T-cell (primary cell): Measurements from ENCODE around the gene BDH2. TPM values are rescaled to one million over a fixed set of nuclear protein-coding genes. Genes with fewer than 3 reads are reported as not detected.

ENCODE experiments used
- ATAC-seq, 4 experiments: fragments of 200-7000 bp in 3 of 4; fragments of 150-1000 bp in 1 of 4; cut with Tn5 transposase; replicated peaks in 1 of 4; 1 replicate in 3 of 4; 2 replicates in 1 of 4; pipeline ENCODE4 v1.10.0; 2021; ENCODE audit warnings: moderate library complexity in 3 of 4, mild to moderate bottlenecking in 2 of 4, moderate number of reproducible peaks in 1 of 4
- CTCF ChIA-PET, 2 donors: fragments of 300-600 bp; sonication (Branson Sonifier 250); formaldehyde crosslinking; loops; one replicate each; lab custom pipeline; 2022; ENCODE audit warnings: antibody characterized with exemption in 2 of 2; lab: Charles Lee
- POLR2A ChIA-PET, 2 donors: fragments of 300-600 bp; sonication (Branson Sonifier 250); formaldehyde crosslinking; loops; one replicate each; lab custom pipeline; 2022; ENCODE audit warnings: antibody characterized with exemption in 2 of 2; lab: Charles Lee
- DNase-seq, 35 experiments: peaks; one replicate each; pipeline versions ENCODE4 v3.0.0 to v3.0.0-alpha.2; 2013 to 2023
- H3K27ac ChIP-seq: one replicate; pipeline ENCODE4 v1.5.1; 2013; ENCODE audit warnings: low read length
- H3K27me3 ChIP-seq, 2 experiments: replicated peaks in 1 of 2; 1 replicate in 1 of 2; 2 replicates in 1 of 2; pipeline versions ENCODE4 v1.6.1 to v1.7.0; 2013; ENCODE audit warnings: low read length in 1 of 2, mixed read lengths in 1 of 2; ENCODE audit not compliant: control insufficient read depth in 2 of 2, insufficient read depth in 2 of 2; ENCODE audit errors: extremely low read depth in 1 of 2
- H3K36me3 ChIP-seq, 2 donors: 1 replicate in 1 of 2; 2 replicates in 1 of 2; pipeline versions ENCODE4 v1.6.1 to v1.7.0; 2013; ENCODE audit warnings: low read length in 1 of 2; ENCODE audit not compliant: control insufficient read depth in 2 of 2, insufficient read depth in 1 of 2; ENCODE audit errors: extremely low read depth in 1 of 2
- H3K4me1 ChIP-seq, 2 experiments: 1 replicate in 1 of 2; 2 replicates in 1 of 2; pipeline versions ENCODE4 v1.6.1 to v1.7.0; 2013; ENCODE audit warnings: low read length in 2 of 2, mixed read lengths in 1 of 2; ENCODE audit not compliant: insufficient read depth in 2 of 2, control insufficient read depth in 1 of 2; ENCODE audit errors: extremely low read depth in 1 of 2
- H3K4me3 ChIP-seq, 2 donors: 1 replicate in 1 of 2; 2 replicates in 1 of 2; pipeline versions ENCODE4 v1.5.1 to v1.7.0; 2013; ENCODE audit warnings: mild to moderate bottlenecking in 2 of 2, low read length in 1 of 2, moderate library complexity in 1 of 2; ENCODE audit not compliant: control insufficient read depth in 1 of 2; ENCODE audit errors: extremely low read depth in 1 of 2
- H3K9me3 ChIP-seq: 2 replicates; pipeline ENCODE4 v1.7.0; 2013
- H3K27ac Mint-ChIP-seq, 2 donors: one replicate each; pipeline ENCODE4 v1.8.0; 2020 to 2021; ENCODE audit warnings: mild to moderate bottlenecking in 2 of 2, mixed read lengths in 2 of 2
- H3K27me3 Mint-ChIP-seq, 2 donors: one replicate each; pipeline ENCODE4 v1.8.0; 2021 to 2022; ENCODE audit warnings: mixed read lengths in 2 of 2
- H3K36me3 Mint-ChIP-seq: one replicate; pipeline ENCODE4 v1.8.0; 2021; ENCODE audit warnings: mixed read lengths
- H3K4me1 Mint-ChIP-seq, 3 donors: one replicate each; pipeline ENCODE4 v1.8.0; 2020 to 2022; ENCODE audit warnings: mixed read lengths in 3 of 3, mild to moderate bottlenecking in 1 of 3
- H3K4me3 Mint-ChIP-seq, 3 donors: one replicate each; pipeline ENCODE4 v1.8.0; 2020 to 2022; ENCODE audit warnings: mild to moderate bottlenecking in 3 of 3, mixed read lengths in 3 of 3, moderate library complexity in 3 of 3
- H3K9me3 Mint-ChIP-seq, 3 donors: one replicate each; pipeline ENCODE4 v1.8.0; 2020 to 2022; ENCODE audit warnings: mixed read lengths in 3 of 3
- WGBS: methylation state at CpG from one replicate; pipeline ENCODE4 v1.1.5; 2013; ENCODE audit warnings: missing lambda C conversion rate; ENCODE audit not compliant: insufficient coverage; 5-methylcytosine and 5-hydroxymethylcytosine counted together
- total RNA-seq, 35 experiments: library from RNA in 6 of 35; stranded (reverse) in 6 of 35; fragments of 120-200 nt in 1 of 35; gene quantifications; one replicate each; pipeline versions ENCODE4 v1.2.1 to v1.2.4 and lab custom pipeline; 2013 to 2026

BDH2 gene
- total RNA-seq, 5 donors from 2014 or later (not counting 1 experiment from before 2014, with no cell fraction given), result 11.4 to 22.6 (median 18.5) TPM

DNA sequence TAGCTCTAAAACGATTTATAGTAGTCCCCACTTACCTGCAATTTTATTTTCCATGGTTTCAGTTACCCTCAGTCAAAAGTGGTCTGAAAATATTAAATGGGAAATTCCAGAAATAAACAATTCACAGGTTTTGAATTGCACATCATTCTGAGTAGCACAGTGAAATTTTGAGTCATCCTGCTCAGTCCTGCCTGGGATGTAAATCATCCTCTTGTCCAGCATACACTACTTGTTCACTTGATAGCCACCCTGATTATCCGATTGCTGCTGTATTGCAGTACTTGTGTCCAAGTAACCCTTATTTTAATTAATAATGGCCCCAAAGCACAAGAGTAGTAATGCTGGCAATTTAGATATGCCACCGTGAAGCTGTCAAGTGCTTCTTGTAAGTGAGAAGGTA is 23.5 kb upstream of the BDH2 start:
- no peaks in the 10 kb centered on the region for H3K4me1 Mint-ChIP-seq
- ChIA-PET CTCF (interaction anchor here in 1 of 2 donors (0.9 kb wide), 1 partner anchor 675 kb away, joined by 3 read pairs; no protein-coding TSS in a partner anchor), POLR2A (no interaction called here)
- Histone ChIP-seq H3K27ac (no peak overlapping the region), H3K9me3 (no peaks in the 10 kb centered on the region), H3K27me3 (no peaks in the 10 kb centered on the region), H3K36me3 (no peaks in the 10 kb centered on the region), H3K4me1 (no peaks in the 10 kb centered on the region), H3K4me3 (no peak overlapping the region)
- no CpG with 5 or more reads among the region's 3 CpGs for WGBS
- H3K27me3 Mint-ChIP-seq, result no peaks in the 10 kb centered on the region
- DNase-seq, result no peak
- no peak overlapping the region for H3K27ac Mint-ChIP-seq
- H3K9me3 Mint-ChIP-seq, result peaks cover 4 to 10% (median 4%) of the 10 kb centered on the region in 3 donors
- no peak for ATAC-seq
- H3K36me3 Mint-ChIP-seq, result peaks cover 4% of the 10 kb centered on the region
- H3K4me3 Mint-ChIP-seq, result no peak overlapping the region

DNA sequence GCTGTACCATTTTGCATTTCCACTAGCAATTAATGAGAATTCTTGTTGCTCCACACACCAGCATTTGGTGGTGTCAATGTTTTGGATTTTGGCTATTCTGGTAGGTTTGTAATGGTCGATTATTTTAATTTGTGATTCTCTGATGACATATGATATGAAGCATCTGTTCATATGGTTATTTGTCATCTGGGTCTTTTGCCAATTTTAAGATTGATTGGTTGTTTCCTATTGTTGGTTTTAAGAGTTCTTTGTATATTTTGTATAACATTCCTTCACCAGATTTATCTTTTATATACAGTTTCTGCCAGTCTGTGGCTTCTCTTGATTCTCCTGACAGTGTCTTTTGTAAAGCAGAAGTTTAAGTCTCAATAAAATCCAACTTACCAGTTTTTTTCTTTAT is 18.5 kb upstream of the BDH2 start:
- no peak overlapping the region for H3K27ac Mint-ChIP-seq
- CTCF ChIA-PET, result no interaction called here

DNA sequence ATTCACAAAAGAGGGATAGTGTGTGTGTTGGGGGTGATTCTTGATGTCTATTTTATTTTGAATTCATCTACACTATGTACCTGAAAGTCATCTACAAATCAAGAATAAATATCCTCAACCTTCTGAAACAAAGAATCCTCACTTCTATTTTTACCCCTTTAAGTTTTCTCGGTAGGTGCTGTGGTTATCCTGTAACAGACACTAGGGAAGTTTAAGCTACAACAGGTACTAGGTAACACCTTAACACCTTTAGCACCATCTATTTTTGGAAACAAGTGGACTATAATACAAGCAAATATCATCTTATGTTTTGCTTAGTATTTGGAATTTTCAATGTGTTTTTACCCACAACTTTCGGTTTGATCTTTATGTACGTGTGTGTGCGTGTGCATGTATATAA is 12.0 kb upstream of the BDH2 start:
- H3K27ac ChIP-seq, result no peak overlapping the region
- ATAC-seq, result no peak
- Mint-ChIP-seq H3K27ac (no peak overlapping the region), H3K9me3 (no peaks in the 10 kb centered on the region), H3K27me3 (no peaks in the 10 kb centered on the region), H3K4me3 (no peak overlapping the region), H3K36me3 (no peaks in the 10 kb centered on the region), H3K4me1 (no peaks in the 10 kb centered on the region)
- no peaks in the 10 kb centered on the region for H3K27me3 ChIP-seq
- H3K4me1 ChIP-seq, result no peaks in the 10 kb centered on the region
- CTCF ChIA-PET, result no interaction called here
- no peak for DNase-seq
- H3K9me3 ChIP-seq, result no peaks in the 10 kb centered on the region
- no peaks in the 10 kb centered on the region for H3K36me3 ChIP-seq
- no peak overlapping the region for H3K4me3 ChIP-seq
- no CpG with 5 or more reads among the region's 4 CpGs for WGBS
- POLR2A ChIA-PET, result no interaction called here

More for the DNA sequence above, 18.5 kb upstream of the BDH2 start:
- DNase-seq, result no peak
- Histone ChIP-seq H3K9me3 (no peaks in the 10 kb centered on the region), H3K4me3 (no peak overlapping the region), H3K4me1 (no peaks in the 10 kb centered on the region), H3K27me3 (no peaks in the 10 kb centered on the region), H3K27ac (no peak overlapping the region), H3K36me3 (no peaks in the 10 kb centered on the region)
- Mint-ChIP-seq H3K36me3 (no peaks in the 10 kb centered on the region), H3K4me3 (no peak overlapping the region), H3K9me3 (no peaks in the 10 kb centered on the region), H3K27me3 (no peaks in the 10 kb centered on the region), H3K4me1 (no peaks in the 10 kb centered on the region)
- ATAC-seq, result no peak
- POLR2A ChIA-PET, result no interaction called here
- 100% methylated on average over 1 of the region's 1 CpG for WGBS

DNA sequence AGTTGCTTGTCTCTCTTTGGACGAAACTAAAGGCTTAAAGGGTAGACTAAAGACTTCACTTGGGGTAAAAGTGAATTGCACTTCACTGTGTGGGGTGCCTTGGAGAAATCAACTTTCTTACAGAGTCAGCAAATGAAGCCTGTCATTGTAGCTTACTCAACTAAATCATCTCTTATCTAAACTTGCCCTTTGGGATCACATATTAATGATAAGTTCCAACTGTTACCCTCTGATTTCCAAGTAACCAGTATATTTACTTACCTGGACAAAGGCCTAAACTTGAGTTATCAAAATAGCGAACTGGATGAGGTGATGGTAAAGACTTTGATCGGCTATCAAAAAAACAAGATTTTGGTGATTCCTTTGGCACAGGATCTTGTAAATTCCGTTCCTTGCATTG is 8.9 kb upstream of the BDH2 start:
- no peaks in the 10 kb centered on the region for H3K27me3 ChIP-seq
- 100% methylated on average over 1 of the region's 4 CpGs for WGBS
- H3K4me1 Mint-ChIP-seq, result peaks cover 3 to 4% (median 4%) of the 10 kb centered on the region in 3 donors
- no peaks in the 10 kb centered on the region for H3K27me3 Mint-ChIP-seq
- no peak overlapping the region for H3K4me3 ChIP-seq
- no peaks in the 10 kb centered on the region for H3K4me1 ChIP-seq
- ATAC-seq, result no peak
- no peaks in the 10 kb centered on the region for H3K9me3 Mint-ChIP-seq
- no peaks in the 10 kb centered on the region for H3K36me3 ChIP-seq
- H3K9me3 ChIP-seq, result no peaks in the 10 kb centered on the region
- ChIA-PET POLR2A (no interaction called here), CTCF (interaction anchor here (0.6 to 0.7 kb wide), 3 partner anchors 8 to 756 kb away, joined by 3 to 5 read pairs (median 5); no protein-coding TSS in a partner anchor)
- DNase-seq, result no peak
- H3K27ac ChIP-seq, result no peak overlapping the region
- H3K36me3 Mint-ChIP-seq, result no peaks in the 10 kb centered on the region
- H3K27ac Mint-ChIP-seq, result no peak overlapping the region
- H3K4me3 Mint-ChIP-seq, result no peak overlapping the region

DNA sequence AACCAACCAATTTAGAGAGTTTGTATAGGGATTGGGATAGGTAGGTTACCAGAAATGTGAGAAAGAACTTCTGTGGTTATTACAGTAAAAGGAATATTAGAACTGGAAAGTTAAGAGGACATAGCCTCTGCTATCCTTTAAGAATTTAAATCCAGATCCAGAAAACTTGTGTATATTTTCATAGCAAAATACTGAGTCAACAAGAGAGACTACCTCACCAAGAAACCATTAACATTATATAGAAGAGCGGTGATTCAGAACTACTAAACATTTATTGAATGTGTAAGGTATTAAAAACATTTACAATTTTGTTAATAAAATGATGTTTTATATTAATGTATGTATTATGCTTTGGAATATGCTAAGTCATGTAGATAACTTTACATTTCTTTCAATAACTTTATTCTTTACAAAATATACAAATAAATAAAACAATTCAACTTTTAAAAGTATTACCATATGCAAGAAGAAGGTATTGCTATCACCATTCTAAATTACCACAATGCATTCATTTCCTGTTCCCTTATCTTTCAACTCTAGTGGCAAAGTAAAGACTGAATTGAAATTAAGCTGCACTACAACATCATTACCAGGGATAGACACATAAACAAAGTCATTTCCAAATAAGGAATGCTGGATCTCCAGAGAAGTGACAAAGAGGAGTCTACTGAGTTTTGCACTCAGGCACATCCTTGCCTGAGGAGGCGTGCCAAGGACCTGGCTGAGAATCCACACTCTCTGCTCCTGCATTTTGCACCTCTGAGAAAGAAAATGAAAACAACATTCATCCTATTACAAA is 6.1 kb upstream of the BDH2 start:
- no peaks in the 10 kb centered on the region for H3K4me1 ChIP-seq
- Mint-ChIP-seq H3K27ac (no peak overlapping the region), H3K9me3 (no peaks in the 10 kb centered on the region), H3K27me3 (no peaks in the 10 kb centered on the region), H3K4me3 (no peak overlapping the region), H3K36me3 (no peaks in the 10 kb centered on the region), H3K4me1 (peaks cover 3 to 4% (median 4%) of the 10 kb centered on the region in 3 donors)
- CTCF ChIA-PET, result no interaction called here
- DNase-seq (no peak), ATAC-seq (no peak)
- no peaks in the 10 kb centered on the region for H3K27me3 ChIP-seq
- no peaks in the 10 kb centered on the region for H3K9me3 ChIP-seq
- no peak overlapping the region for H3K27ac ChIP-seq
- no peaks in the 10 kb centered on the region for H3K36me3 ChIP-seq
- no peak overlapping the region for H3K4me3 ChIP-seq
- POLR2A ChIA-PET, result no interaction called here
- WGBS, result no CpG with 5 or more reads among the region's 2 CpGs

DNA sequence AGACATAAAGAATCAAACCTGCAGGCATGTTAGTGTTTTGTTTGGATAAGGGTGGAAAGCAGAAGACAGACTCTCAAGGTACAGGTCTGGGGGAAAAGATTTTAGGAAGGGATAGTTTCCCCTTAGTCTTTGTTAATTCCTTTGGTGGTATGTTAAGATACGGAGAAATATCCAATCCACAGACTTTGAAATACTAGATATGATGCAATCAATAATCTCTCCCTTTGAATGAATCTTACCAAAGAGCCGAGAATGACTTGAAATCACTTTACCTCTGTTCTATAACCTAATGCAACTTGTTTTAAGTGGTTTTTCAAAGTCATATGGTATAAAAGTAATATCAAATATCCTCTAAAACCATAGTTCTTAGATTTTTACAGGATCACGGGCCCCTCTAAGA is 5.3 kb upstream of the BDH2 start:
- H3K36me3 ChIP-seq, result no peaks in the 10 kb centered on the region
- Mint-ChIP-seq H3K27ac (no peak overlapping the region), H3K36me3 (no peaks in the 10 kb centered on the region), H3K27me3 (no peaks in the 10 kb centered on the region), H3K4me1 (peaks cover 3 to 4% (median 4%) of the 10 kb centered on the region in 3 donors), H3K9me3 (no peaks in the 10 kb centered on the region), H3K4me3 (no peak overlapping the region)
- ChIA-PET POLR2A (no interaction called here), CTCF (no interaction called here)
- DNase-seq (no peak), ATAC-seq (no peak)
- WGBS, result no CpG with 5 or more reads among the region's 3 CpGs
- H3K9me3 ChIP-seq, result no peaks in the 10 kb centered on the region
- H3K4me3 ChIP-seq, result no peak overlapping the region
- H3K27ac ChIP-seq, result no peak overlapping the region
- no peaks in the 10 kb centered on the region for H3K4me1 ChIP-seq
- no peaks in the 10 kb centered on the region for H3K27me3 ChIP-seq
